KMS-11 (cell line): ENCODE results near the gene NXPH1.

Experiments
- H2AFZ ChIP-seq: fragments of 200-600 bp; sonication (generic); 2 replicates; pipeline ENCODE4 v1.6.1; 2016; ENCODE audit warnings: antibody characterized with exemption, mixed run types, low read depth
- H3K27ac ChIP-seq: fragments of 200-600 bp; sonication (generic); 2 replicates; pipeline ENCODE4 v1.6.1; 2016; ENCODE audit warnings: mild to moderate bottlenecking, mixed run types
- H3K27me3 ChIP-seq: fragments of 200-600 bp; sonication (generic); 2 replicates; pipeline ENCODE4 v1.6.1; 2017; ENCODE audit warnings: mild to moderate bottlenecking, low read depth, mixed run types, moderate library complexity; ENCODE audit not compliant: insufficient read depth
- H3K36me3 ChIP-seq: fragments of 200-600 bp; sonication (generic); 2 replicates; pipeline ENCODE4 v1.6.1; 2017; ENCODE audit warnings: mild to moderate bottlenecking, mixed run types; ENCODE audit not compliant: insufficient read depth
- H3K4me1 ChIP-seq: fragments of 200-600 bp; sonication (generic); 2 replicates; pipeline ENCODE4 v1.6.1; 2016; ENCODE audit warnings: mild to moderate bottlenecking, low read depth, mixed run types; ENCODE audit not compliant: poor library complexity, severe bottlenecking
- H3K4me2 ChIP-seq: fragments of 200-600 bp; sonication (generic); 2 replicates; pipeline ENCODE4 v1.7.0; 2016; ENCODE audit warnings: mild to moderate bottlenecking, mixed run types
- H3K4me3 ChIP-seq: fragments of 200-600 bp; sonication (generic); IDR thresholded peaks from 2 replicates; pipeline ENCODE4 v1.6.1; 2017; ENCODE audit warnings: low read depth, low read length, mixed read lengths; ENCODE audit not compliant: insufficient read depth
- H3K79me2 ChIP-seq: fragments of 200-600 bp; sonication (generic); 2 replicates; pipeline ENCODE4 v1.6.1; 2016; ENCODE audit warnings: low read depth, mixed run types; ENCODE audit not compliant: insufficient read depth
- H3K9ac ChIP-seq: fragments of 200-600 bp; sonication (generic); 2 replicates; pipeline ENCODE4 v1.6.1; 2016; ENCODE audit warnings: mild to moderate bottlenecking, mixed run types
- H4K20me1 ChIP-seq: fragments of 200-600 bp; sonication (generic); 2 replicates; pipeline ENCODE4 v1.6.1; 2016; ENCODE audit warnings: mild to moderate bottlenecking, mixed run types; ENCODE audit not compliant: insufficient read depth
- TF ChIP-seq, protein P1 (sequence below): fragments of 200-600 bp; sonication (generic); conservative IDR thresholded peaks from 2 replicates; pipeline ENCODE4 v1.6.1; 2017; ENCODE audit warnings: low read depth, mild to moderate bottlenecking, antibody characterized with exemption, low read length, moderate library complexity, mixed read lengths

The NXPH1 gene

DNA sequence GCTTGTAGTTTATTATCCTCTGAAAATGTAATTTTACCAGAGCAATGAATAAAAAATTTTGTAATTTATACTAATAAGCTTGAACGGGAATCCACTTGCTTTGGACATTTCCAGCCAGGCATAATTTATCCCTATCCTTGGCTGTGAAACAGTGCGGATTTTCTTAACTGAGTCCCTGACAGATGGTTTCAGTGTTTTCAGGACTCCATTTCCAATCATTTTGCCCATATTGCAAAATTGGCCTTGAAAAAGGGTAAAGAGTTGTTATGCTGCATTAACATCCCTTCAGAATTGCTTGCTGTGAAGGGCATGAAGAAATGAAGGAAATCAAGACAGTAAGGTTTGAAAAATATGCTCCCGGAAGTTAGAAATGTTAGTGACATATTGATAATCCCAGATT is 57.7 kb downstream of the NXPH1 start:
- Histone ChIP-seq H3K27me3 (no peaks in the 10 kb centered on the region), H3K4me3 (no peak overlapping the region), H3K4me2 (no peak overlapping the region), H3K27ac (no peak overlapping the region), H2AFZ (no peak overlapping the region), H3K4me1 (no peaks in the 10 kb centered on the region), H3K79me2 (no peaks in the 10 kb centered on the region), H4K20me1 (no peaks in the 10 kb centered on the region), H3K36me3 (no peaks in the 10 kb centered on the region), H3K9ac (no peak overlapping the region)
- TF ChIP-seq, protein P1, sequence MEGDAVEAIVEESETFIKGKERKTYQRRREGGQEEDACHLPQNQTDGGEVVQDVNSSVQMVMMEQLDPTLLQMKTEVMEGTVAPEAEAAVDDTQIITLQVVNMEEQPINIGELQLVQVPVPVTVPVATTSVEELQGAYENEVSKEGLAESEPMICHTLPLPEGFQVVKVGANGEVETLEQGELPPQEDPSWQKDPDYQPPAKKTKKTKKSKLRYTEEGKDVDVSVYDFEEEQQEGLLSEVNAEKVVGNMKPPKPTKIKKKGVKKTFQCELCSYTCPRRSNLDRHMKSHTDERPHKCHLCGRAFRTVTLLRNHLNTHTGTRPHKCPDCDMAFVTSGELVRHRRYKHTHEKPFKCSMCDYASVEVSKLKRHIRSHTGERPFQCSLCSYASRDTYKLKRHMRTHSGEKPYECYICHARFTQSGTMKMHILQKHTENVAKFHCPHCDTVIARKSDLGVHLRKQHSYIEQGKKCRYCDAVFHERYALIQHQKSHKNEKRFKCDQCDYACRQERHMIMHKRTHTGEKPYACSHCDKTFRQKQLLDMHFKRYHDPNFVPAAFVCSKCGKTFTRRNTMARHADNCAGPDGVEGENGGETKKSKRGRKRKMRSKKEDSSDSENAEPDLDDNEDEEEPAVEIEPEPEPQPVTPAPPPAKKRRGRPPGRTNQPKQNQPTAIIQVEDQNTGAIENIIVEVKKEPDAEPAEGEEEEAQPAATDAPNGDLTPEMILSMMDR, result no peak

DNA sequence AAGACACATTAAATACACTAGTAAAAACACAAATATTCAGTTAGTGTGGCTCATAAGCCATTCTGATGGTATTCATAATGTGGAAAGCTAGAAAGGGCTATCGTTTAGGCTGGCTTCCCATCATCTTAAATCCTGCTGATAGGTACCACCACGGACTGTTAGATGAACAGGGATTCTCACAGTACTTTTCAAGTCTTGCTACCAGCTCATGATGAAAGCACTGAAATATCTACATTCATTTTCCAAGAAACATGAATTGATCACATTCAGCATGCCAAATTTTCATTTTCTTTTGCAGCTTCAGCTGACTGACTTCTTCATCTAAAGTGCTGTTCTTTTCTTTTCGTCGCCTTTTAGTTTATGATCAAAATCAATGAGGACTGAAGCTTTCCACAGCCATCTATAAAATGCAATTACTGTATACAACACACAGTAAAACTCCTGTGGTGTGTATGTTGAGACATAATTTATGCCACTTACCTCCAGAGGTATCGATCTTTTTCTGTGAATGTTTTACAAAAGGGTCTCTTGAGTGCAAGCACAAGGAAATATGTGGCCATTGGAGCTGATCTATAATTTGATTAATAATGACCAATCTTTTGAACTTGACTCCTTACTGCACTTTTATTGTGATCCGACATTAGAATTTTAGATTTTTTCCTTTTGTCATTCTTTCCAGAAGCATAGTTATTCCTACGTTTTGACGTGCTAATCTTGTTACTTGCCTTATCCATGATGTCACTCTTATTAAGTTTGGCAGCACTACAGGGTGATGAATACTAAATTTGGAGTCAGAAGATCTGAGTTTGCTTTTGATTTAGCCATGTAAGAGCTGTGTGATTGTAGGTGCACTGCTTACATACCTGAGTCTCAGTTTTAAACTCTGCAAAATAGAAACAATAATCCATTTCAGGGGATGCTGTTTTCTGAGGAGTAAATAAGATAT is 58.4 kb downstream of the NXPH1 start:
- H3K4me3 ChIP-seq, result no peak overlapping the region
- no peaks in the 10 kb centered on the region for H3K27me3 ChIP-seq
- H3K9ac ChIP-seq, result no peak overlapping the region
- no peak overlapping the region for H2AFZ ChIP-seq
- H4K20me1 ChIP-seq, result no peaks in the 10 kb centered on the region
- H3K79me2 ChIP-seq, result no peaks in the 10 kb centered on the region
- H3K36me3 ChIP-seq, result no peaks in the 10 kb centered on the region
- H3K27ac ChIP-seq, result no peak overlapping the region
- TF ChIP-seq, protein P1, result no peak
- no peaks in the 10 kb centered on the region for H3K4me1 ChIP-seq
- H3K4me2 ChIP-seq, result no peak overlapping the region

DNA sequence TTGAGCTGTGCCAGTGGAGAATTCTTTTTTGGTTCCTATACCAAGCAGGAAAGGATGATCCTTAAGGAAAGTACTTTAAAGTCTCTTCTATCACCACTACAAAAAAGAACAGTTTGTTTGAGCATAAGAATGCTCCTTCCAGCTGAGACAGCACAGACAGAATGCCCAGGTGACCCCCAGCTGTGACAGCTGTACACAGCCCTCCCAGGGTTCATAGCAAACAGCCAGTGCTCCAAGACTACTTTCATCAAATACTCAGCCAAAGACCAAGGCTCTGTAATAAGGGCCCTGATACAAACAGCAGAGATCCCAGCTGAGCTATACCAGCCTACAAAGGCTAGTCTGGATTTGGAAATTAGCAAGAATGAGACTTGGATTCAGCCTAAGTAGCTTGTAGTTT is 65.7 kb downstream of the NXPH1 start:
- Histone ChIP-seq H3K79me2 (no peaks in the 10 kb centered on the region), H3K27me3 (no peaks in the 10 kb centered on the region), H4K20me1 (no peaks in the 10 kb centered on the region), H3K4me2 (no peak overlapping the region), H3K4me1 (no peaks in the 10 kb centered on the region), H3K9ac (no peak overlapping the region), H3K36me3 (no peaks in the 10 kb centered on the region), H2AFZ (no peak overlapping the region), H3K27ac (no peak overlapping the region), H3K4me3 (no peak overlapping the region)
- TF ChIP-seq, protein P1, result no peak

DNA sequence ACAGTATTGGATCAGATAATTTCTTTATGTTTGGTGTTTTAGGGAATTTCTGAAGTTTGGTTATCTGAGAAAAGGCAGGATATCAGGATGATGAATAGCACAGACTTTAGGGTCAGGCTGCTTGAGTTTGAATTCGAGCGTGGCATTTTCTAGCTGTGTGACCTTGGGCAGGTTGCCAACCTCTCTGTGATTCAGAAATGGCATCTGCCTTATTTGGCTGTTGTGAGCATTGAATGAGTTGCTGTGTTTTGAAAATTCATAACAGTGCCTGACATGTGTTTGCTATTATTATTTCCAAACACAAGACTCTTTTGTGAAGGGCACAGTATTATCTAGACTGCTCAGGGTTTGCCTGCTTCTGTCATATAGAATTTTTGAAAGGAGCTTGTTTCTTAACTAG is 66.9 kb downstream of the NXPH1 start:
- Histone ChIP-seq H3K36me3 (no peaks in the 10 kb centered on the region), H3K4me2 (no peak overlapping the region)

More for the DNA sequence above, 66.9 kb downstream of the NXPH1 start:
- no peak overlapping the region for H3K4me3 ChIP-seq
- H4K20me1 ChIP-seq, result no peaks in the 10 kb centered on the region
- TF ChIP-seq, protein P1, result no peak
- H3K27me3 ChIP-seq, result no peaks in the 10 kb centered on the region
- H3K9ac ChIP-seq, result no peak overlapping the region
- no peak overlapping the region for H3K27ac ChIP-seq
- no peak overlapping the region for H2AFZ ChIP-seq
- H3K79me2 ChIP-seq, result no peaks in the 10 kb centered on the region
- H3K4me1 ChIP-seq, result no peaks in the 10 kb centered on the region
